HG03060 (cell line): ENCODE data around the gene CTDNEP1.

ENCODE experiments used
- ATAC-seq: cut with Tn5 transposase; IDR thresholded peaks from one replicate; pipeline ENCODE4 v1.9.1; 2021; ENCODE audit warnings: low read depth, moderate number of reproducible peaks; ENCODE audit not compliant: unreplicated experiment

CTDNEP1 gene

DNA sequence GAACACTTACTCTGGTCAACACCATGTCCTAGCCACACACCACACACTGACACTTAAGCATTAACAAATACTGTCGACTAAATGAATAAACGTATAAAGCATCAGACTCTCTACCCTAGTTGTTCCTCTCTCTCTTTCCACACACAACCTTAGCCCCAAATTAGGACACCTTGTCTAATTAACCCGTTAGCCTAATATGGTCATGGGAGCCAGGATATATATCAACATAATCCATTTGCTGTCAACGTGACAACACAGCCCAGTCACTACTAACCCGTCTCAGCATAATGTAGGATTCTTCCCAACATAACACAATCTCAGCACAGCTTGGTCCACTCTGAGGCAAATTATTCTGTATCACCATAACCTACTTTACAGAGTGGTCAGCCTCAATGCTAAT is 19.4 kb downstream of the CTDNEP1 start:
- no peak for ATAC-seq

GRCh38 chr17:7229504-7229903 is 22.0 kb downstream of the CTDNEP1 start:
- no peak for ATAC-seq

- ATAC-seq: no peak
These were observed 22.6 kb downstream of the CTDNEP1 start for GRCh38 chr17:7228920-7229319.

DNA sequence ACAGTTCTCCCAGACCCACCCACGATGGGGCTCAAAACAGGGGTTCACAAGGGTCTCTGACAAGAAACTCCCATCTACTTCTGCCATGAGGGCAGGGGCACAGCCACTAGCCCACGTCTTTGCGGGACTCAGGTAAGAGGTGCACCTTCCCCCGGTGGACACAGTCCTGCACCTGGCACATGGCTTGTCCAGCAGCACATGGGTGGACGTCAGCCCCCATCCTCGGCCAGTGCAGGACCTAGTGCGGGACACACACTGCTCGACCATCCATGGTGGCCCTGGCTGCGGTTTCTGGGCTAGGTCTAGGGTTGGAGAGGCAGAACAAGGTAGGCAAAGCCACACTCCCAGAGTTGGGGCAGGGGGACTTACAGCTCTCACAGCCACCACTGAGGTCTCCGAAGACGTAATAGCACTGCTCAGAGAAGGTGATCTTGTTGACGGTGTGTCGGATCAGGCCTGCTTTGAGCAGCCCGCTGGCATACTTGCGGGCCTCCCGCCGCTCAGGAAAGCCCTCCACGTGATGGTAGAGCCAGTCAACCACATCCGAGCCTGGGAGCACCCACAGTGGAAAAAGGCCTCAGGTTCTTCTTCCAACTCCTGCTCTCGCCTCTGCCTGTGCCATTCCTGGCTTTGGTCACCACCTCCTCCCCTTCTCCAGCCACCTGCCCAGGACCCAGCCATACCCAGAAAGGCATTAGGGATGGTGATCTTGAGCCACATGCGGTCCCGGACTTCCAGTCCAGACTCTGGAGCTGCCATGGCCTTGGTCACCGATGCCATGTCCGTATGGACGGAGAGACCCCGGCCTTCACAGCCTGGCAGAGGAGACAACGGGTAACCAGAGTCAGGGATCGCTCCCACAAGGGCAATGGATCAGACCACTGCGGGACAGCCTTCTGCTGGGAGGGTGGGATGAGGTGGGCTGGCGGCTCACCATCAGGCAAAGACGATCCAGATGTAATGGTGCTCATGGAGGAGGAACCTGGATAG is 24.5 kb downstream of the CTDNEP1 start:
- ATAC-seq: no peak

DNA sequence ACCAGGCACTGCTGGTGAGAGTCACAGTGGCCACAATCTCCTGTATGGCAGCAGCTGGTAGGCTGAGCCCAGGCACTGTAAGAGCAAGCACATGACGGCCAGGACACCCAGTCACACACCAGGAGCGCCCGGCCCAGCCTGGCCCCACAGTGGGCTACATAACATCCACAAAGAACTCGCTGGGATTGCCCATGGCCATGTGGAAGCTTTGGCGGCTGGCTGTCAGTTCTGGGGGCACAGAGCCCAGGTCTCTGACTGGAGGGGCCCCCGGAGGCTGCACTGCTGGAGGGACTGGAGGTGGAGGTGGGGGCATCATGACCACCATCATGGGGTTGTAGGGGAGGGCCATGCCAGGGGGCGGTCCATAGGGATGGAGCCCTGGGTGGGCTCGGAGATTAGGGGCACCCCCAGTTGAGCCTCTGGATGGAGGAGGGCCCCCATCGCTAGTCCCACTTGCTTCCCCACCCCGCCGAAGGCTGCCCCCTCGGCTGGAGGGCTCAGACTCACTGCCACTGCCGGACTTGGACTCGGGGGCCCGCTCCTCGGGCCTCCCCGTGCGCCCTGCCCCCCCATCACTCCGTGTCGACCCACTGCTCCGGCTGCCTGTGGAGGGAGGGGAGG is 25.7 kb downstream of the CTDNEP1 start:
- ATAC-seq: no peak

DNA sequence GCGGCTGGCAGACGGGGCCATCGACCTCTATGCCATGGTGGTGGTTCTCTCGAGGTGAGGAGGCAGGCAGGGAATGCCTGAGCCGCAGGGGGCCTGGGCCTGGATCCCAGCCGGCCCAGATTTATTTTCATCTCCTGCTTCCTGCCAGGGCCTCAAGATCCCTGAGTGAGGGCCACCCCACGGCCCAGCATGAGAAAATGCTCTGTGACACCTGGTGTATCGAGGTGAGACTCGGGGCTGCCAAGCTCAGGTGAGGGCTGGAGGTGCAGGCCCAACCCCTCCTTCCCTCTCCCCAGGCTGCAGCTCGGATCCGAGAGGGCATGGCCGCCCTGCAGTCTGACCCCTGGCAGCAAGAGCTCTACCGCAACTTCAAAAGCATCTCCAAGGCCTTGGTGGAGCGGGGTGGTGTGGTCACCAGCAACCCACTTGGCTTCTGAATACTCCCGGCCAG is 26.8 kb downstream of the CTDNEP1 start:
- no peak for ATAC-seq

DNA sequence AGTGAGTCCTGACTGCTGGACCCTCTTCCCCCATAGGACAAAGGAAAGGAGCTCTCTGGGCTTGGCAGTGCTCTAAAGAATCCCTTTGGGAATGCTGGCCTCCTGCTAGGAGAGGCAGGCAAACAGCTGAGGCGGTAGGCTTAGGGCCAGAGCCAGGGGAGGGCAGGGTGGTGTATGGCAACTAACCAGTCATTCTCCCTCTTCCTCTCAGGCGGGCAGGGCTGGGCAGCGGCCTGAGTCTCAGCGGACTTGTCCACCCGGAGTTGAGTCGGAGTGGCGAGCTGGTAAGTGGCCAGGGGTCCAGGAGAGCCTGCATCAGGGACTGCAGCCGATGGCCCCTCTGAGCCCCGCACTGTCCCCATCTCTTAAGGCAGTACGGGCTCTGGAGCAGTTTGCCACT is 27.4 kb downstream of the CTDNEP1 start:
- ATAC-seq: no peak

- no peak for ATAC-seq
These were observed 28.2 kb downstream of the CTDNEP1 start for GRCh38 chr17:7223375-7223774.

GRCh38 chr17:7222972-7223292 is 28.6 kb downstream of the CTDNEP1 start:
- ATAC-seq: no peak

DNA sequence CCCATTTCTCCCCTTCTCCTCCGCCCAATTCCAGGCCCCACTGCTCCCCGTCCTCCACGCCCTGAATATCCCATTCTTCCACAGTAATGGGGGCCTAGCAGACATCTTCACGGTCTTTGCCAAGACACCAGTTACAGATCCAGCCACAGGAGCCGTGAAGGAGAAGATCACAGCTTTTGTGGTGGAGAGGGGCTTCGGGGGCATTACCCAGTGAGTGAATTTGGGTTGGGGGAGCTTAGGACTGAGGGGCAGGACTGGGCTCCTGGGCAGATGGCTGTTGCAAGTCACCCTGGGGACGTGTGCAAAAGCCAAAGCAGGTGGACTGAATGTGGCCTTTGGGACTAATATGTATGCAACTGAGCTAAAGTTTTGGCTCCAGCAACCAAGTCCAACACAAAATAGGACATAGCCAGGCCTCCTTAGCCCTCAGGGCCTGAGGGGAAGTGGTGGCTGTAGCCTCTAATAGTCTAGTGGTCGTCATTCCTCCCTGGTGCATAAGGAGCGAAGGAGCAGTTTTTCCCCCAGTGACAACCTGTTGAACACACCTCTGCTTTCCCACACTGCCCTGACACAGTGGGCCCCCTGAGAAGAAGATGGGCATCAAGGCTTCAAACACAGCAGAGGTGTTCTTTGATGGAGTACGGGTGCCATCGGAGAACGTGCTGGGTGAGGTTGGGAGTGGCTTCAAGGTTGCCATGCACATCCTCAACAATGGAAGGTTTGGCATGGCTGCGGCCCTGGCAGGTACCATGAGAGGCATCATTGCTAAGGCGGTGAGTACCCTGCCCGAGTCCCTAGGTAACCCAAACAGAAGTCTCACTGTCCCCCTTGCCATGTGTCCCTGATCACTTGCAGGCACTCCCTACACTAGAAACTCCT is 29.2 kb downstream of the CTDNEP1 start:
- ATAC-seq: no peak

DNA sequence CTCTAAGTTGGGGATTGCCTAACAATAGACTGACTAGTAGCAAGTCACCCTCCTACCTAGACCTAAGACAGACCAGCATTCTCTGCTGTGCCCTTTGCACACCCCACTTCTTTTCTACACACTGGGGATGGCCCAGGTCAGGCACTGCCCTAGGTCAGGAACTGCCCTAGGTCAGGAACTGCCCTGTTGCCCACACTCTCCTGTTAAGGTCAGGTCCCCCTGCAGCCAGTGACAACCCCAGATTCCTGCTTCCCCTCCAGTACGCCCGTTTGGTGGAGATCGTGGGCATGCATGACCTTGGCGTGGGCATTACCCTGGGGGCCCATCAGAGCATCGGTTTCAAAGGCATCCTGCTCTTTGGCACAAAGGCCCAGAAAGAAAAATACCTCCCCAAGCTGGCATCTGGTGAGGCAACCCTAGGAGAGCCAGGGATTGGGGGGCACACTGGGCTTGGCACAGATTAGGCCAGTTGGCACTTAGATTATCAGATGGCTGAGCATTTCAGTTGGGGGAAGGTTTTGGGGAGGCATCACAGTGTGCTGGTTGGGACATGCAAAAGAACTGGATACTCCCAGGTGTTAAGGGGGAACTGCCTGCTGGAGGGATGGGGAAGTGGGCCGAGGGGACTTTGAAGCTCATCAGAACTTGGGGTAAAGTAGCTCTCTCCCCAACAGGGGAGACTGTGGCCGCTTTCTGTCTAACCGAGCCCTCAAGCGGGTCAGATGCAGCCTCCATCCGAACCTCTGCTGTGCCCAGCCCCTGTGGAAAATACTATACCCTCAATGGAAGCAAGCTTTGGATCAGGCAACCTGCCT is 30.0 kb downstream of the CTDNEP1 start:
- ATAC-seq: no peak

DNA sequence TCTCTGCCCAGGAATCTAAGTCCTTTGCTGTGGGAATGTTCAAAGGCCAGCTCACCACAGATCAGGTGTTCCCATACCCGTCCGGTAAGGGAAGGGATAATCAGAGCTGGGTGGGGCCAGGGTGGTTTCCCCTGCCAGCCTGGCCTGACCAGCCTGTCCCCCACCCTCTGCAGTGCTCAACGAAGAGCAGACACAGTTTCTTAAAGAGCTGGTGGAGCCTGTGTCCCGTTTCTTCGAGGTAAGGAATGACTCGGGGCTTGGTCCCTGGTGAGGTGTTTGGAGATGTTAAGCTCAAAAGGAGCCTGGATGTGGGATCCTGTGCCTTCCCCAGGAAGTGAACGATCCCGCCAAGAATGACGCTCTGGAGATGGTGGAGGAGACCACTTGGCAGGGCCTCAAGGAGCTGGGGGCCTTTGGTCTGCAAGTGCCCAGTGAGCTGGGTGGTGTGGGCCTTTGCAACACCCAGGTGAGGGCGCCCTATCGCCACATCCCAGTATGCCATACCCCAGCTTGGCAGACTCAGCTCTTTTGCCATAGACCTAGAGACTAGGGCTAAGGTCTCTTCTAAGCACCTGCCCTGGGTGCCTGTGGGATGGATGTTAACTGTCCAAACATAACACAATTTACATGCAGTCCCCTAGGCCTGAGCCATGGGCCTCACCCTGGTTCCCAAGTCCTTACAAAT is 30.8 kb downstream of the CTDNEP1 start:
- no peak for ATAC-seq

DNA sequence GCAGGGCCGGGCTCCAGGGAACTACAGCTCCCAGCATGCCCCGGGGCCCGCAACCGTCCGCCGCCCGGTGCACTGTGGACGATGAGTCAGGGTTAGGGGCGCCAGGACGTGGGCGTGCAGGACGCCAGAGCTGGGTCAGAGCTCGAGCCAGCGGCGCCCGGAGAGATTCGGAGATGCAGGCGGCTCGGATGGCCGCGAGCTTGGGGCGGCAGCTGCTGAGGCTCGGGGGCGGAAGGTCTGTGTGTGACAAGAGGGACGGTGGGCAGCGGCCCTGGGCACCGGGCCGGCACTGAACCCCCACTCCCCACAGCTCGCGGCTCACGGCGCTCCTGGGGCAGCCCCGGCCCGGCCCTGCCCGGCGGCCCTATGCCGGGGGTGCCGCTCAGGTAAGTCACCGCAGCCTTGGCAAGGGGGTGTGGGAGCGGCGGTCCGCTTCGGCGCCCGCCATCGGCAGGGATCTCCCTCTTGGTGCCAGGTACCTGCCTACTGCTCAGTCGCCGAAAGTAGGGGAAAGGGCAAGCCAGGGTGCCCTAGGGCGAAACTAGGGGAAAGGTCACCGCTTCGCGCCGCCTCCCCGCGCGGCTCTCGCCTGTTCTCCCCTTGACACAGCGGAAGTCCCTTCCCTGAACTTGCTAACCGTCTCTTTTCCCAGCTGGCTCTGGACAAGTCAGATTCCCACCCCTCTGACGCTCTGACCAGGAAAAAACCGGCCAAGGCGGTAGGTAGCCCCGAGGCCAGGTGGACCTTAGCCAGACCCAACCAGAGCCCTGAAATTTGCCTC is 31.5 kb downstream of the CTDNEP1 start, which contains the start of the genes ACADVL and DLG4:
Gene ACADVL (plus strand): TSS at position 127 of the 781 bp plus-strand sequence. CDS start 47 bp downstream, at position 174.
Gene DLG4 (minus strand): TSS at position 25 of the 781 bp plus-strand sequence.
- no peak for ATAC-seq

- ATAC-seq: no peak
These were observed 32.2 kb downstream of the CTDNEP1 start for GRCh38 chr17:7219229-7219811.

GRCh38 chr17:7218758-7219157 is 32.8 kb downstream of the CTDNEP1 start:
- ATAC-seq: no peak

DNA sequence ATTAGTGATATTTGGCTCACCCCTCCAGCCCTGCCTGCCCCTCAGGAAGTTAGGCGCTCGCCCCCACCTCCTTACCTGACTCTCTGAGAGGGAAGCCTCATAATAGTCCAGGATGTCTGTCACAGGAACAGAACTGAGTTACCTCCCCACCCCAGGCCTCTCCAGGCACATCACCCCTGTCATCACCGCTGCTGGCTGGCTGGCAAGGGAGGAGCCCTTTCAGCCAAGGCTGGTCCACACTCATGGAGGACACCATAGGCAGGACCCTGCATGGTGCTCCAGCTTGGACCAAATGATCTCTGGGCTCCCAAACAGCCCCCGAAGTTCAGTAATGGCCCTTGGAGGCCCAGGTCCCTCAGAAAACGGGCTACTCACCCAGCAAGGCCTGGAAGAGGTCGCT is 33.4 kb downstream of the CTDNEP1 start:
- ATAC-seq: no peak

DNA sequence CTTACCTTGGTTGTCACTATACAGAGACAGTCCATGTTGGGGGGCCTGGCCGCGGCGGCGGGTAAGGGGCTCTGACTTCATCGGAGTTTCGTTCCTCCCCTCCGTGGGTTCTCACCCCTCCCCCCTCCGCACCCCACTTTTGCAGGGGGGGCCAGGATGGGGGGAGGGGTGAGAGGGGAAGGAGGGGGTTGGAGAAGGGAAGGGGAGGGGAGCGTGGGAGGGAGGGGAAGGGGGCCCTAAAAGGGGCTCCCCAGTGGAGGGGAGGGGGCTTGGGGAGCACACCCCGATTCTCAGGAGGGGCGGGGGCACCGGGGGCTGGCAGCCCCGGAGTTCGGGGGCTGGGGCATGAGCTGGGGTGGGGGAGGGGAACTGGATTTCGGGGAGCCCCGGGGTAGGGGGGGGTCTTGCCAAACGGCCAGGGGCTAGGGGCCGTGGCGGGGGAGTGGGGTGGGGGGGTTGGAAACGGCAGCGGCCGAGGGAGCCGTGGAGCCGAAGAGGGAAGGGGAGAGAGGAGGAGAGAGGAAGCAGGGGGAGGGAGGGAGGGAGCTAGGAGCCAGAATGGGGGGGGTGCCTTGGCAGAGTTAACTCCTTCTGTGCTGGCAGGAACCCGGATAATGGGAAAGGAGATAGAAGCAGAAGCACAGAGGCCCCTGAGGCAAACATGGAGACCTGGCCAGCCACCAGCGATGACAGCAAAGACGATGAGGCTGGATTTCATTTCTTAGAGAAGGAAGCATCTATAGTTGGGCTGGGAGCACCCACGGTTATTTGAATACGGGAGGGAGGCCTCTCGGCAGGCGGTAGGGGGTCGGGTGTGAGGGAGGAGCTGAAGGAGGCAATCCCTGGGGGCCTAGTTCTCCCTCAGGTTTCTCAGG is 34.2 kb downstream of the CTDNEP1 start:
- ATAC-seq: no peak
